OCI-LY3 (cell line): ENCODE data around the gene SMIM32.

Experiments used
- H2AFZ ChIP-seq: fragments of 200-600, 300-600 bp; shearing (Covaris generic); 2 replicates; pipeline ENCODE4 v1.6.0; 2014; ENCODE audit warnings: antibody characterized with exemption, low read depth, low read length
- H3K27ac ChIP-seq: fragments of 200-600, 300-600 bp; sonication (generic); 2 replicates; pipeline ENCODE4 v1.5.1; 2014; ENCODE audit warnings: mild to moderate bottlenecking, low read length, moderate library complexity, mixed read lengths
- H3K27me3 ChIP-seq: fragments of 200-600, 300-600 bp; sonication (generic); 2 replicates; pipeline ENCODE4 v1.6.1; 2014; ENCODE audit warnings: low read depth, low read length, mixed read lengths
- H3K36me3 ChIP-seq: fragments of 200-600, 300-600 bp; sonication (generic); replicated peaks from 2 replicates; pipeline ENCODE3; 2014; ENCODE audit warnings: low read depth, low read length, mixed read lengths
- H3K4me1 ChIP-seq: fragments of 300-600, 200-600 bp; sonication (generic); 2 replicates; pipeline ENCODE4 v1.6.1; 2014; ENCODE audit warnings: low read length, mixed read lengths
- H3K4me2 ChIP-seq: fragments of 200-600, 300-600 bp; sonication (generic); 2 replicates; pipeline ENCODE4 v1.6.1; 2014; ENCODE audit warnings: low read length, mixed read lengths
- H3K4me3 ChIP-seq: fragments of 300-600, 200-600 bp; sonication (generic); 2 replicates; pipeline ENCODE4 v1.5.1; 2014; ENCODE audit warnings: antibody characterized with exemption, mild to moderate bottlenecking, low read length, moderate library complexity
- H3K79me2 ChIP-seq: fragments of 300-600, 200-600 bp; shearing (Covaris generic); 2 replicates; pipeline ENCODE4 v1.6.1; 2014; ENCODE audit warnings: mild to moderate bottlenecking, low read length, mixed read lengths
- H3K9ac ChIP-seq: fragments of 300-600, 200-600 bp; shearing (Covaris generic); 2 replicates; pipeline ENCODE4 v1.6.0; 2014; ENCODE audit warnings: mild to moderate bottlenecking, low read length, moderate library complexity
- H3K9me3 ChIP-seq: fragments of 200-600, 300-600 bp; shearing (Covaris generic); 2 replicates; pipeline ENCODE4 v1.6.1; 2014; ENCODE audit warnings: low read length, mixed read lengths; ENCODE audit not compliant: insufficient read depth
- H4K20me1 ChIP-seq: fragments of 200-600, 300-600 bp; sonication (generic); 2 replicates; pipeline ENCODE4 v1.6.1; 2016; ENCODE audit warnings: low read length, mixed read lengths; ENCODE audit not compliant: insufficient read depth
- EZH2phosphoT487 ChIP-seq: fragments of 200-600 bp; shearing (Covaris generic); IDR thresholded peaks from 2 replicates; pipeline ENCODE4 v1.6.1; 2018; ENCODE audit warnings: antibody characterized with exemption, mixed run types, low read depth
- TF ChIP-seq, protein P1 (sequence below): fragments of 200-600, 300-600 bp; sonication (generic); IDR thresholded peaks from 2 replicates; pipeline ENCODE4 v1.5.1; 2014; ENCODE audit warnings: antibody characterized with exemption, low read length, low read depth

The SMIM32 gene

DNA sequence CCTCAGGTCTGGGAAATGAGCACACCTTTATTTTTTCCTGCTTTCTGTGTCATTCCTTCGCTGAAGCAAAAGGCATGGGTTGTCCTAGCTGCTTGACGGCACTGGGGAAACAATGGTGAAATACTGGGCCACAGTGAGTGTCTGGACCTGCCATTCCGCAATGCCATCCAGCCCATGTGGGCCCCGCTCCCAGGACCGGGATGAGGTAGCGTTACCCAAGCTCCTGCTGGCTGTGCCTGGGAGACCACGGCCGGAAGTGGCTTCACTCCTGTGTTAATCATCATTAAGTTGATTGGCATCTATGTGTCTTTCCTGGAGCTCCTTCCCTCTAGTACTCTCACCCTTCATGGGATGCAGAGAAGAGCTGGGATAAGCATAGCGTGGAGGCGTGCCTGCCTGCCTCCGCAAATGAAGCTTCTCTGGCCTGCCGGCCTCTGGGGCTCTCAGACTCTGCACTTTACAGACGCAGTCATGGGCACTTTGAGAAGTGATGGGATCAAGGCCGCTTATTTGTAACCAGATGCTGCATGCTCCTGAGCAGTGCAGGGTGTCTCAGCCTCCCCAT is 16.5 kb upstream of the SMIM32 start:
- no peak overlapping the region for H2AFZ ChIP-seq
- no peak overlapping the region for H3K4me2 ChIP-seq
- no peaks in the 10 kb centered on the region for H3K79me2 ChIP-seq
- no peak overlapping the region for H3K27ac ChIP-seq
- H3K36me3 ChIP-seq, result no peaks in the 10 kb centered on the region
- H4K20me1 ChIP-seq, result no peaks in the 10 kb centered on the region
- no peaks in the 10 kb centered on the region for H3K4me1 ChIP-seq
- no peak overlapping the region for H3K9ac ChIP-seq
- H3K9me3 ChIP-seq, result no peaks in the 10 kb centered on the region
- H3K4me3 ChIP-seq, result no peak overlapping the region
- H3K27me3 ChIP-seq, result peaks cover 17% of the 10 kb centered on the region; the same call in 1 of the 2 replicates
- no peak for TF ChIP-seq EZH2phosphoT487
- TF ChIP-seq, protein P1, sequence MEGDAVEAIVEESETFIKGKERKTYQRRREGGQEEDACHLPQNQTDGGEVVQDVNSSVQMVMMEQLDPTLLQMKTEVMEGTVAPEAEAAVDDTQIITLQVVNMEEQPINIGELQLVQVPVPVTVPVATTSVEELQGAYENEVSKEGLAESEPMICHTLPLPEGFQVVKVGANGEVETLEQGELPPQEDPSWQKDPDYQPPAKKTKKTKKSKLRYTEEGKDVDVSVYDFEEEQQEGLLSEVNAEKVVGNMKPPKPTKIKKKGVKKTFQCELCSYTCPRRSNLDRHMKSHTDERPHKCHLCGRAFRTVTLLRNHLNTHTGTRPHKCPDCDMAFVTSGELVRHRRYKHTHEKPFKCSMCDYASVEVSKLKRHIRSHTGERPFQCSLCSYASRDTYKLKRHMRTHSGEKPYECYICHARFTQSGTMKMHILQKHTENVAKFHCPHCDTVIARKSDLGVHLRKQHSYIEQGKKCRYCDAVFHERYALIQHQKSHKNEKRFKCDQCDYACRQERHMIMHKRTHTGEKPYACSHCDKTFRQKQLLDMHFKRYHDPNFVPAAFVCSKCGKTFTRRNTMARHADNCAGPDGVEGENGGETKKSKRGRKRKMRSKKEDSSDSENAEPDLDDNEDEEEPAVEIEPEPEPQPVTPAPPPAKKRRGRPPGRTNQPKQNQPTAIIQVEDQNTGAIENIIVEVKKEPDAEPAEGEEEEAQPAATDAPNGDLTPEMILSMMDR, result no peak

DNA sequence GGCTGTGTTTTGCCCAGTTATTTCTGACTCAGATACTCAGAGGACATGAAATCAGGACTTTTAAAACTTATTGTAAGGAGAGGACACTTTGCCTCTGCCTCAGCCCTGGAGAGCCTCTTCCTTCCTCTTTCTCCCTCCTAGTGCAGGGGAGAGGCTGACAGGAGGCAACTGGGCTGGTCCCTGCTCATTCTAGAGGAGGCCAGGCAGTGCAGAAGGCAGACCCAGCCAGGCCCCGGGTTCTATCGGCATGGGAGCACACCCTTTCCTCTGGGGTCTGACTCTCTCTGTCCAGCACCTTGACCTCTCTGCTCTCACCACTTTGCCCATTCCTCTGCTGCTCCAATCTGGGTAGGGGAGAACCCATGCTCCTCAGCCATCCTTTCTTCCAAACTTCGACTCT is 16.0 kb upstream of the SMIM32 start:
- no peaks in the 10 kb centered on the region for H3K9me3 ChIP-seq
- no peaks in the 10 kb centered on the region for H3K79me2 ChIP-seq
- no peak overlapping the region for H3K4me2 ChIP-seq
- no peak overlapping the region for H2AFZ ChIP-seq
- H3K36me3 ChIP-seq, result no peaks in the 10 kb centered on the region
- H3K4me3 ChIP-seq, result no peak overlapping the region
- TF ChIP-seq, protein P1, result no peak
- TF ChIP-seq EZH2phosphoT487, result no peak
- no peak overlapping the region for H3K27ac ChIP-seq
- peaks cover 14% of the 10 kb centered on the region; the same call in 1 of the 2 replicates for H3K27me3 ChIP-seq
- H4K20me1 ChIP-seq, result no peaks in the 10 kb centered on the region
- H3K4me1 ChIP-seq, result no peaks in the 10 kb centered on the region
- H3K9ac ChIP-seq, result no peak overlapping the region

DNA sequence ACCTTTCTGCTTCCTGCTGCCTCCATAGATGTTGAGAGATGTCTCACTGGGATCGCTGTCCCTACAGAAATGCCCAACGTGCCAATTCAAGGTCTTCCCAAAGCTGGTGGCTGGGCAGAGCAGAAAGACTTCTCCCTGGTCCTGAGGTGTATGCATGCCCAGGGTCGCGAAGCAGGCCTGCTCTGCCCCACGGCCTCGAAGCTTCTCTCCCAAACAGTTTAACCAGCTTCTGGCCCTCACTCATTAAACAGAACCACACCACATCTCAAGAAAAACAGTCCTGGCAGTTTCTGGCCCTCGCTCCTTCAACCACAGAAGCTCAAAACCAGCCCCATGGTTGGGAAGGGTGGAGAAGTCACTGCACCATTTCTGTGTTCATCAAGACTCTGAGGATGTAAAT is 14.7 kb upstream of the SMIM32 start:
- H3K9me3 ChIP-seq, result no peaks in the 10 kb centered on the region
- H3K27me3 ChIP-seq, result peaks cover 6% of the 10 kb centered on the region; the same call in 1 of the 2 replicates
- H3K79me2 ChIP-seq, result no peaks in the 10 kb centered on the region
- H3K4me3 ChIP-seq, result no peak overlapping the region
- no peaks in the 10 kb centered on the region for H3K36me3 ChIP-seq
- no peaks in the 10 kb centered on the region for H4K20me1 ChIP-seq
- no peak overlapping the region for H2AFZ ChIP-seq
- no peak overlapping the region for H3K9ac ChIP-seq
- TF ChIP-seq EZH2phosphoT487, result no peak
- TF ChIP-seq, protein P1, result no peak
- H3K27ac ChIP-seq, result no peak overlapping the region
- no peak overlapping the region for H3K4me2 ChIP-seq
- H3K4me1 ChIP-seq, result no peaks in the 10 kb centered on the region

GRCh38 chr5:136206361-136206760 is 13.4 kb upstream of the SMIM32 start:
- Histone ChIP-seq H3K27me3 (peaks cover 4% of the 10 kb centered on the region; the same call in 1 of the 2 replicates), H3K9me3 (no peaks in the 10 kb centered on the region), H2AFZ (no peak overlapping the region), H3K27ac (no peak overlapping the region), H3K4me1 (no peaks in the 10 kb centered on the region), H3K4me2 (no peak overlapping the region), H4K20me1 (no peaks in the 10 kb centered on the region), H3K36me3 (no peaks in the 10 kb centered on the region), H3K79me2 (no peaks in the 10 kb centered on the region), H3K4me3 (no peak overlapping the region), H3K9ac (no peak overlapping the region)
- TF ChIP-seq, protein P1, result no peak
- no peak for TF ChIP-seq EZH2phosphoT487
